Cardiac muscle cell (in vitro differentiated cells and primary cell): ENCODE results near the gene ATP2B2. TPM values are rescaled to one million over a fixed set of nuclear protein-coding genes. Genes with fewer than 3 reads are reported as not detected.
"Not testable (repeated sequence)": the region's sequence is repeated elsewhere in the genome, so short reads cannot be mapped to it uniquely, and the experiment has no call there.

ENCODE experiments used
- DNase-seq, 2 donors: peaks; one replicate each; pipeline versions ENCODE4 v3.0.0 to v3.0.0-alpha.2; 2010 to 2017; ENCODE audit warnings: low read depth in 1 of 2, low spot score in 1 of 2
- H3K27ac ChIP-seq: fragments of 200-600 bp; sonication (generic); 2 replicates; pipeline ENCODE4 v1.5.1; 2016
- H3K27me3 ChIP-seq: fragments of 200-600 bp; sonication (generic); 2 replicates; pipeline ENCODE4 v1.6.0; 2016; ENCODE audit warnings: control low read depth
- H3K36me3 ChIP-seq: fragments of 200-600 bp; sonication (generic); 2 replicates; pipeline ENCODE4 v1.5.1; 2016; ENCODE audit warnings: control low read depth
- H3K4me1 ChIP-seq: fragments of 200-600 bp; sonication (generic); 2 replicates; pipeline ENCODE4 v1.8.1; 2017; ENCODE audit warnings: low read depth, mild to moderate bottlenecking, mixed run types
- H3K4me3 ChIP-seq: fragments of 200-600 bp; sonication (generic); 2 replicates; pipeline ENCODE4 v1.5.1; 2016; ENCODE audit warnings: mild to moderate bottlenecking
- H3K9me3 ChIP-seq: fragments of 200-600 bp; sonication (generic); 2 replicates; pipeline ENCODE4 v1.5.1; 2017; ENCODE audit warnings: low read depth, mild to moderate bottlenecking, control low read depth
- polyA plus RNA-seq: library from polyadenylated mRNA; unstranded; fragments of >200 nt; fragmentation: Nextera tagmentation; extraction: Ambion mirVana; gene quantifications from 2 replicates; pipeline ENCODE4 v1.2.1, GENCODE V29; 2016
- total RNA-seq: library from RNA; depleted of rRNA; stranded (reverse); fragments of >200 nt; gene quantifications from 2 replicates; pipeline ENCODE4 v1.2.3, GENCODE V29; 2016
- TF ChIP-seq, protein P1 (sequence below): IDR thresholded peaks from 2 replicates; pipeline ENCODE4 v1.5.1; 2012; ENCODE audit warnings: low read depth, mild to moderate bottlenecking, low read length

The ATP2B2 gene
- total and polyA plus RNA-seq, 2 experiments from 2014 or later, result 0.22 to 0.77 TPM

- no peak for DNase-seq
- Histone ChIP-seq H3K27me3 (no peaks in the 10 kb centered on the region), H3K4me3 (no peak overlapping the region), H3K4me1 (no peaks in the 10 kb centered on the region), H3K36me3 (no peaks in the 10 kb centered on the region), H3K9me3 (no peaks in the 10 kb centered on the region), H3K27ac (no peak overlapping the region)
- TF ChIP-seq, protein P1, sequence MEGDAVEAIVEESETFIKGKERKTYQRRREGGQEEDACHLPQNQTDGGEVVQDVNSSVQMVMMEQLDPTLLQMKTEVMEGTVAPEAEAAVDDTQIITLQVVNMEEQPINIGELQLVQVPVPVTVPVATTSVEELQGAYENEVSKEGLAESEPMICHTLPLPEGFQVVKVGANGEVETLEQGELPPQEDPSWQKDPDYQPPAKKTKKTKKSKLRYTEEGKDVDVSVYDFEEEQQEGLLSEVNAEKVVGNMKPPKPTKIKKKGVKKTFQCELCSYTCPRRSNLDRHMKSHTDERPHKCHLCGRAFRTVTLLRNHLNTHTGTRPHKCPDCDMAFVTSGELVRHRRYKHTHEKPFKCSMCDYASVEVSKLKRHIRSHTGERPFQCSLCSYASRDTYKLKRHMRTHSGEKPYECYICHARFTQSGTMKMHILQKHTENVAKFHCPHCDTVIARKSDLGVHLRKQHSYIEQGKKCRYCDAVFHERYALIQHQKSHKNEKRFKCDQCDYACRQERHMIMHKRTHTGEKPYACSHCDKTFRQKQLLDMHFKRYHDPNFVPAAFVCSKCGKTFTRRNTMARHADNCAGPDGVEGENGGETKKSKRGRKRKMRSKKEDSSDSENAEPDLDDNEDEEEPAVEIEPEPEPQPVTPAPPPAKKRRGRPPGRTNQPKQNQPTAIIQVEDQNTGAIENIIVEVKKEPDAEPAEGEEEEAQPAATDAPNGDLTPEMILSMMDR, result no peak
These were observed 42.7 kb upstream of the ATP2B2 start for GRCh38 chr3:10547841-10548783.

DNA sequence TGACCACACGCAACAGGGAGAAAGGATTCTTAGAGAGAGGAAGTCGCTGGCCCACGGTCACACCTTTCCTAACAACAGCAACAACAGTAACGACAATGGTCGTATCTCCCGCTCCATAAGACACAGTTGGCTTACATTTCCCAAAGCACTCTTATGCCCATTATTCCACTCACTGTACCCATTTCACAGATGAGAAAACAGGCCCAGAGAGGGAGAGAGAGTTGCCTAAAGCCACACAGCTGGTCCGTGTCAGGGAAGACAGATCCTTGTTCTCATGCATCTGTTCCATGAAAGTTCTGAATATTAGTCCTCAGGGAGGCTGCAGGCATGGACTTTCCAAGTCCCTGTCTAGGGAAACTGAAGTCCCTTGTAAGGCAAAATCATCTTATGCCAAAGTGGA, 42.0 kb upstream of the ATP2B2 start:
- H3K36me3 ChIP-seq, result no peaks in the 10 kb centered on the region
- TF ChIP-seq, protein P1, result no peak
- DNase-seq, result no peak
- no peaks in the 10 kb centered on the region for H3K4me1 ChIP-seq
- H3K27ac ChIP-seq, result no peak overlapping the region
- H3K4me3 ChIP-seq, result no peak overlapping the region
- H3K9me3 ChIP-seq, result no peaks in the 10 kb centered on the region
- no peaks in the 10 kb centered on the region for H3K27me3 ChIP-seq

DNA sequence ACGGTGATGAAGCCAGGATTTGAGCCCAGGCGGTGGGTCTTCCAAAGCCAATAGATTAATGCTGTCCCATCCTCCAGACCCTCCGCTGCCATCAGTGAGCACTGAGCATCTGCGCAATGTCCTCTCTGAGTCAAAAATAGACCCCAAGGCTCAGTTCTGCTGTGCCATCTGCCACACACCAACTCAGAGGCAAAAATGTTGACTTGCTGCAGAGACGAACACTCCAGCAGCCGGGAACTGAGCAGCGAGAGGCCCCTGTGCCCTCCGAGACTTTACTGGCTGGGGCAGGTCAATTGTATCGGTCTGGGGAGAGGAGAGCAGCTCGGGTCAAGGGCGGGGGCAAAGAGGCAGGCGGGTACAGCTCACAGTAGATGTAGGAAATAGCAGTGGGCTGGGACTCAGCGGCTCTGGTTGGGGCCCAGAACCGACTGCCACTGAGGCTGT, 41.5 kb upstream of the ATP2B2 start:
- no peak overlapping the region for H3K27ac ChIP-seq
- H3K9me3 ChIP-seq, result no peaks in the 10 kb centered on the region
- no peaks in the 10 kb centered on the region for H3K27me3 ChIP-seq
- TF ChIP-seq, protein P1, result no peak
- DNase-seq, result no peak
- H3K4me1 ChIP-seq, result no peaks in the 10 kb centered on the region
- H3K36me3 ChIP-seq, result no peaks in the 10 kb centered on the region
- no peak overlapping the region for H3K4me3 ChIP-seq

- H3K9me3 ChIP-seq, result no peaks in the 10 kb centered on the region
- TF ChIP-seq, protein P1, result no peak
- H3K4me3 ChIP-seq, result no peak overlapping the region
- H3K27ac ChIP-seq, result no peak overlapping the region
- H3K4me1 ChIP-seq, result no peaks in the 10 kb centered on the region
- DNase-seq, result peak in 1 of 2 donors; percentile 66
- H3K27me3 ChIP-seq, result no peaks in the 10 kb centered on the region
- H3K36me3 ChIP-seq, result no peaks in the 10 kb centered on the region
These were observed 40.8 kb upstream of the ATP2B2 start for GRCh38 chr3:10546181-10546624.

GRCh38 chr3:10542518-10542917, 37.1 kb upstream of the ATP2B2 start:
- H3K27me3 ChIP-seq, result peaks cover 2% of the 10 kb centered on the region
- no peak for DNase-seq
- H3K27ac ChIP-seq, result no peak overlapping the region

DNA sequence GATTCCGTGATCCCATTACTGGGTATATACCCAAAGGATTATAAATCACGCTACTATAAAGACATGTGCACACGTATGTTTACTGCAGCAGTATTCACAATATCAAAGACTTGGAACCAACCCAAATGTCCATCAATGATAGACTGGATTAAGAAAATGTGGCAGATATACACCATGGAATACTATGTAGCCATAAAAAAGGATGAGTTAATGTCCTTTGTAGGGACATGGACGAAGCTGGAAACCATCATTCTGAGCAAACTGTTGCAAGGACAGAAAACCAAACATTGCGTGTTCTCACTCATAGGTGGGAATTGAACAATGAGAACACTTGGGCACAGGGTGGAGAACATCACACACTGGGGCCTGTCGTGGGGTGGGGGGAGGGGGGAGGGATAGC, 35.0 kb upstream of the ATP2B2 start:
- not testable (repeated sequence) for H3K4me1 ChIP-seq, H3K4me3 ChIP-seq, H3K36me3 ChIP-seq, H3K27me3 ChIP-seq, H3K9me3 ChIP-seq, DNase-seq, H3K27ac ChIP-seq

More at GRCh38 chr3:10542518-10542917, 37.1 kb upstream of the ATP2B2 start:
- Histone ChIP-seq H3K36me3 (no peaks in the 10 kb centered on the region), H3K4me3 (no peak overlapping the region), H3K9me3 (no peaks in the 10 kb centered on the region), H3K4me1 (no peaks in the 10 kb centered on the region)
- TF ChIP-seq, protein P1, result no peak
